Naive thymus-derived CD4-positive, alpha-beta T cell (primary cell): ENCODE measurements around the gene TRAF5. TPM values are rescaled to one million over a fixed set of nuclear protein-coding genes. Genes with fewer than 3 reads are reported as not detected.

ENCODE experiments used
- ATAC-seq: fragments of 150-1000 bp; cut with Tn5 transposase; 2 replicates; pipeline ENCODE4 v1.10.0; 2021; ENCODE audit warnings: mild to moderate bottlenecking, moderate library complexity
- CTCF ChIA-PET: fragments of 350-600 bp; sonication (Branson Sonifier 250); formaldehyde crosslinking; loops from one replicate; lab custom pipeline; 2021; ENCODE audit warnings: antibody characterized with exemption; lab: Charles Lee
- POLR2A ChIA-PET: fragments of 350-600 bp; sonication (Branson Sonifier 250); formaldehyde crosslinking; loops from one replicate; lab custom pipeline; 2021; ENCODE audit warnings: antibody characterized with exemption, inconsistent platforms; lab: Charles Lee
- DNase-seq, 9 donors: peaks; one replicate each; pipeline versions ENCODE4 v3.0.0 to v3.0.0-alpha.2; 2020 to 2022; ENCODE audit warnings: mixed read lengths in 1 of 9
- H3K27ac ChIP-seq: one replicate; pipeline ENCODE4 v1.7.0; 2013; ENCODE audit warnings: mild to moderate bottlenecking, low read depth, low read length, moderate library complexity
- H3K27me3 ChIP-seq, 2 donors: one replicate each; pipeline ENCODE4 v1.7.0; 2013; ENCODE audit warnings: low read length in 2 of 2, mild to moderate bottlenecking in 2 of 2, moderate library complexity in 2 of 2; ENCODE audit not compliant: control insufficient read depth in 2 of 2, insufficient read depth in 2 of 2
- H3K36me3 ChIP-seq, 3 experiments: 1 replicate in 2 of 3; 2 replicates in 1 of 3; pipeline ENCODE4 v1.7.0; 2013; ENCODE audit warnings: low read length in 3 of 3, mild to moderate bottlenecking in 3 of 3, moderate library complexity in 1 of 3; ENCODE audit not compliant: insufficient read depth in 3 of 3, control insufficient read depth in 2 of 3
- H3K4me1 ChIP-seq, 2 donors: one replicate each; pipeline ENCODE4 v1.7.0; 2013; ENCODE audit warnings: low read length in 2 of 2, mild to moderate bottlenecking in 2 of 2, moderate library complexity in 1 of 2; ENCODE audit not compliant: control insufficient read depth in 2 of 2, insufficient read depth in 2 of 2
- H3K4me3 ChIP-seq: 2 replicates; pipeline ENCODE4 v1.7.0; 2013; ENCODE audit warnings: mild to moderate bottlenecking, low read length
- H3K9me3 ChIP-seq, 3 experiments: 1 replicate in 2 of 3; 2 replicates in 1 of 3; pipeline ENCODE4 v1.7.0; 2013; ENCODE audit warnings: low read length in 3 of 3; ENCODE audit not compliant: control insufficient read depth in 2 of 3
- H3K27ac Mint-ChIP-seq, 9 donors: one replicate each; pipeline ENCODE4 v1.8.0; 2020 to 2022; ENCODE audit warnings: mixed read lengths in 9 of 9, mild to moderate bottlenecking in 8 of 9, moderate library complexity in 5 of 9, inconsistent platforms in 2 of 9
- H3K27me3 Mint-ChIP-seq, 5 donors: one replicate each; pipeline ENCODE4 v1.8.0; 2021 to 2022; ENCODE audit warnings: mixed read lengths in 5 of 5, mild to moderate bottlenecking in 1 of 5
- H3K36me3 Mint-ChIP-seq, 5 donors: one replicate each; pipeline ENCODE4 v1.8.0; 2020 to 2022; ENCODE audit warnings: mixed read lengths in 5 of 5, mild to moderate bottlenecking in 3 of 5, inconsistent platforms in 1 of 5
- H3K4me1 Mint-ChIP-seq, 7 donors: one replicate each; pipeline ENCODE4 v1.8.0; 2020 to 2022; ENCODE audit warnings: mixed read lengths in 7 of 7, mild to moderate bottlenecking in 3 of 7, inconsistent platforms in 1 of 7
- H3K4me3 Mint-ChIP-seq, 10 donors: one replicate each; pipeline ENCODE4 v1.8.0; 2020 to 2022; ENCODE audit warnings: mild to moderate bottlenecking in 10 of 10, mixed read lengths in 10 of 10, moderate library complexity in 6 of 10, inconsistent platforms in 2 of 10
- H3K9me3 Mint-ChIP-seq, 11 donors: one replicate each; pipeline ENCODE4 v1.8.0; 2020 to 2022; ENCODE audit warnings: mixed read lengths in 11 of 11, mild to moderate bottlenecking in 4 of 11, inconsistent platforms in 1 of 11, moderate library complexity in 1 of 11
- intact Hi-C, 2 donors: fragments of 100-400 bp; cut with micrococcal nuclease; formaldehyde crosslinking; loops; one replicate each; pipeline ENCODE4 v1.15.1; 2023
- polyA plus RNA-seq, 2 donors: library from polyadenylated mRNA; unstranded; fragments of 300-500 nt; fragmentation: Illumina TruSeq; gene quantifications; one replicate each; pipeline ENCODE4 v1.2.3, GENCODE V29; 2021
- total RNA-seq, 6 experiments: library from RNA in 5 of 6; stranded (reverse) in 5 of 6; gene quantifications; 1 replicate in 5 of 6; 2 replicates in 1 of 6; pipeline ENCODE4 v1.2.3 and lab custom pipeline; 2021 to 2026

Gene TRAF5
- total and polyA plus RNA-seq, 7 experiments from 2014 or later = 19.1 to 72.2 (median 41.5) TPM

DNA sequence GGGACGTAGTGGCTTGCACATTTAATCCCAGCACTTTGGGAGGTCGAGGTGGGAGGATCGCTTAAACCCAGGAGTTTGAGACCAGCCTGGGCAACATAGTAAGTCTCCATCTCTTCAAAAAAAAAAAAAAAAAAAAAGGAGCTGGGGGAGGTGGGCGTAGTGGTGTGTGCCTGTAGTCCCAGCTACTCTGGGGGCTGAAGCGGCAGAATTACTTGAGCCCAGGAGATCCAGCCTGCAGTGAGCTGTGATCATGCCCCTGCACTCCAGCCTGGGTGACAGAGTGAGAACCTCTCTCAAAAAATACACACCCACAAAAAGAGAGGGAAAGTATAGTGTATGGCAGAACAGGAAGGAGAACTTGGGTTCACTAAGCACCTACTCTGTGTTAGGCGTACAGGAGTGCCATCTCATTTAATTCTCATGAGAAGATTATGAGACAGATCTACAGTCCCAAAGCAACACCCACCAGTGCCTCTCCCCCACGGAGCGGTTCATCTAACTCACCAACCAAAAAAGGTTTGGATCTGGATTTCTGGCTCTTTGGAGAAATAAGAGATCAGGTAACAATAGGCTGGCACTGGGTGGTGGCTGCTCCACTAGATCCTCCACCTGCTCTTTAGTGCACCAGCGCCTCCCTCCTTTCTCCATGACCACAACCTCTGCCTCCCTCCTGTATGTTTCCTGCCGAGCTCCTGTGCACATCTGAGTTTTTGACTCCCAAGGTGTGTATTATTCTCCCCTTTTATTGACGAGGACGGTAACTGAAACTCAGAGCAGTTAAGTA, 1.4 kb upstream of the TRAF5 start:
- Mint-ChIP-seq H3K27ac (peak overlapping the region; percentile 76 to 99 (median 96)), H3K9me3 (peaks cover 0 to 2% (median 0%) of the 10 kb centered on the region in 11 donors), H3K4me1 (peaks cover 38 to 59% (median 52%) of the 10 kb centered on the region in 7 donors), H3K27me3 (no peaks in the 10 kb centered on the region), H3K4me3 (peak overlapping the region; percentile 69 to 98 (median 95)), H3K36me3 (peaks cover 0 to 17% (median 0%) of the 10 kb centered on the region in 5 donors)
- H3K27ac ChIP-seq = no peak overlapping the region
- ChIA-PET POLR2A (interaction anchor here (0.7 to 5.5 kb wide), 3 partner anchors 12 to 32 kb away, joined by 3 to 49 read pairs (median 3); no protein-coding TSS in a partner anchor), CTCF (interaction anchor here (0.6 to 9.8 kb wide), 4 partner anchors 12 to 189 kb away, joined by 3 to 82 read pairs (median 14); no protein-coding TSS in a partner anchor)
- no peaks in the 10 kb centered on the region for H3K9me3 ChIP-seq
- peaks cover 9 to 38% of the 10 kb centered on the region in 2 donors for H3K4me1 ChIP-seq
- DNase-seq = no peak
- ATAC-seq = no peak
- intact Hi-C loops = loop anchor here (5.0 to 10.0 kb wide), 4 partner anchors 42 to 878 kb away; partner anchors contain the start of gene LPGAT1 (in 1 of the 2)
- H3K4me3 ChIP-seq = no peak overlapping the region
- H3K27me3 ChIP-seq = no peaks in the 10 kb centered on the region
- no peaks in the 10 kb centered on the region for H3K36me3 ChIP-seq

GRCh38 chr1:211326140-211326527, 499 bp upstream of the TRAF5 start:
- H3K4me1 ChIP-seq = peaks cover 19 to 47% of the 10 kb centered on the region in 2 donors

GRCh38 chr1:211327346-211327921, 801 bp downstream of the TRAF5 start:
- peaks cover 0 to 26% (median 0%) of the 10 kb centered on the region in 5 donors for H3K36me3 Mint-ChIP-seq
- H3K27ac Mint-ChIP-seq = peak overlapping the region; percentile 87 to 98 (median 94)
- Histone ChIP-seq H3K9me3 (no peaks in the 10 kb centered on the region), H3K27me3 (no peaks in the 10 kb centered on the region), H3K27ac (peak overlapping the region; percentile 82), H3K4me3 (peak overlapping the region; percentile 72), H3K36me3 (no peaks in the 10 kb centered on the region), H3K4me1 (peaks cover 28 to 51% of the 10 kb centered on the region in 2 donors)
- H3K9me3 Mint-ChIP-seq = peaks cover 0 to 2% (median 0%) of the 10 kb centered on the region in 11 donors
- CTCF ChIA-PET = interaction anchor here (0.5 to 9.8 kb wide), 9 partner anchors 9 to 253 kb away, joined by 3 to 82 read pairs (median 4); no protein-coding TSS in a partner anchor
- POLR2A ChIA-PET = interaction anchor here (0.6 to 5.5 kb wide), 9 partner anchors 10 to 862 kb away, joined by 3 to 49 read pairs (median 5); no protein-coding TSS in a partner anchor
- intact Hi-C loops = loop anchor here (1.0 to 10.0 kb wide), 9 partner anchors 8 to 743 kb away; partner anchors contain the start of genes RCOR3 (in 2 of the 2), SLC30A1 (in 2 of the 2) and LPGAT1 (in 1 of the 2)
- H3K4me3 Mint-ChIP-seq = peak overlapping the region; percentile 87 to 98 (median 97)
- DNase-seq (peak in 8 of 9 donors; percentile 38 to 58 (median 52)), ATAC-seq (peak; percentile 55)
- peaks cover 59 to 80% (median 72%) of the 10 kb centered on the region in 7 donors for H3K4me1 Mint-ChIP-seq
- H3K27me3 Mint-ChIP-seq = no peaks in the 10 kb centered on the region

More at GRCh38 chr1:211326140-211326527, 499 bp upstream of the TRAF5 start:
- no peak for DNase-seq
- H3K4me3 ChIP-seq = peak overlapping the region; percentile 45
- no peak for ATAC-seq
- peaks cover 47 to 68% (median 62%) of the 10 kb centered on the region in 7 donors for H3K4me1 Mint-ChIP-seq
- H3K4me3 Mint-ChIP-seq = peak overlapping the region; percentile 89 to 98 (median 95)
- H3K36me3 ChIP-seq = no peaks in the 10 kb centered on the region
- H3K36me3 Mint-ChIP-seq = peaks cover 0 to 23% (median 0%) of the 10 kb centered on the region in 5 donors
- no peaks in the 10 kb centered on the region for H3K27me3 Mint-ChIP-seq
- ChIA-PET POLR2A (interaction anchor here (1.2 to 5.5 kb wide), 3 partner anchors 11 to 57 kb away, joined by 3 to 49 read pairs (median 10); no protein-coding TSS in a partner anchor), CTCF (interaction anchor here (0.8 to 9.8 kb wide), 4 partner anchors 11 to 153 kb away, joined by 3 to 82 read pairs (median 14); no protein-coding TSS in a partner anchor)
- intact Hi-C loops = loop anchor here (1.0 to 10.0 kb wide), 6 partner anchors 9 to 741 kb away; partner anchors contain the start of genes LPGAT1 (in 1 of the 2), RCOR3 (in 1 of the 2) and SLC30A1 (in 1 of the 2)
- peaks cover 0 to 2% (median 0%) of the 10 kb centered on the region in 11 donors for H3K9me3 Mint-ChIP-seq
- peak overlapping the region; percentile 82 for H3K27ac ChIP-seq
- H3K27ac Mint-ChIP-seq = peak overlapping the region; percentile 90 to 99 (median 97)
- no peaks in the 10 kb centered on the region for H3K27me3 ChIP-seq
- no peaks in the 10 kb centered on the region for H3K9me3 ChIP-seq

- no peaks in the 10 kb centered on the region for H3K27me3 ChIP-seq
- H3K9me3 ChIP-seq = no peaks in the 10 kb centered on the region
- Mint-ChIP-seq H3K4me1 (peaks cover 67 to 87% (median 79%) of the 10 kb centered on the region in 7 donors), H3K36me3 (peaks cover 0 to 26% (median 0%) of the 10 kb centered on the region in 5 donors), H3K27ac (peak overlapping the region; percentile 87 to 98 (median 94)), H3K4me3 (peak overlapping the region; percentile 87 to 98 (median 97)), H3K27me3 (no peaks in the 10 kb centered on the region), H3K9me3 (peaks cover 0 to 2% (median 0%) of the 10 kb centered on the region in 11 donors)
- no peaks in the 10 kb centered on the region for H3K36me3 ChIP-seq
- ChIA-PET POLR2A (interaction anchor here (0.6 to 5.5 kb wide), 7 partner anchors 9 to 54 kb away, joined by 3 to 49 read pairs (median 4); no protein-coding TSS in a partner anchor), CTCF (interaction anchor here (0.5 to 9.8 kb wide), 11 partner anchors 10 to 187 kb away, joined by 3 to 82 read pairs (median 4); no protein-coding TSS in a partner anchor)
- peak overlapping the region; percentile 72 for H3K4me3 ChIP-seq
- no peak for ATAC-seq
- H3K4me1 ChIP-seq = peaks cover 35 to 53% of the 10 kb centered on the region in 2 donors
- intact Hi-C loops = loop anchor here (1.0 to 10.0 kb wide), 4 partner anchors 39 to 743 kb away; partner anchors contain the start of gene LPGAT1 (in 1 of the 2)
- DNase-seq = no peak
- peak overlapping the region; percentile 82 for H3K27ac ChIP-seq
Measured at GRCh38 chr1:211328084-211328694, 1.6 kb downstream of the TRAF5 start.

- ChIA-PET CTCF (interaction anchor here (0.8 to 9.8 kb wide), 8 partner anchors 9 to 186 kb away, joined by 3 to 82 read pairs (median 3); no protein-coding TSS in a partner anchor), POLR2A (interaction anchor here (1.0 to 5.5 kb wide), 6 partner anchors 8 to 53 kb away, joined by 3 to 49 read pairs (median 5); no protein-coding TSS in a partner anchor)
- Histone ChIP-seq H3K27me3 (no peaks in the 10 kb centered on the region), H3K36me3 (no peaks in the 10 kb centered on the region), H3K4me3 (peak overlapping the region; percentile 72), H3K4me1 (peaks cover 39 to 50% of the 10 kb centered on the region in 2 donors), H3K27ac (peak overlapping the region; percentile 82), H3K9me3 (no peaks in the 10 kb centered on the region)
- Mint-ChIP-seq H3K4me1 (peaks cover 67 to 88% (median 83%) of the 10 kb centered on the region in 7 donors), H3K27me3 (no peaks in the 10 kb centered on the region), H3K27ac (peak overlapping the region; percentile 87 to 98 (median 94)), H3K4me3 (peak overlapping the region; percentile 87 to 98 (median 97)), H3K36me3 (peaks cover 0 to 29% (median 0%) of the 10 kb centered on the region in 5 donors), H3K9me3 (peaks cover 0 to 2% (median 0%) of the 10 kb centered on the region in 11 donors)
- no peak for DNase-seq
- intact Hi-C loops = loop anchor here (1.0 to 10.0 kb wide), 4 partner anchors 38 to 744 kb away; partner anchors contain the start of gene LPGAT1 (in 1 of the 2)
- no peak for ATAC-seq
Measured at GRCh38 chr1:211328866-211329475, 2.3 kb downstream of the TRAF5 start.
